Measurements from ENCODE around the gene DQX1. TPM values are rescaled to one million over a fixed set of nuclear protein-coding genes. Genes with fewer than 3 reads are reported as not detected.

The DQX1 gene
- total and polyA plus RNA-seq, 9 of the 15 experiments (the other 6 are each of a cell fraction or from before 2014, with no cell fraction given): 0.04 to 0.38 (median 0.18) TPM; not detected in 1

DNA sequence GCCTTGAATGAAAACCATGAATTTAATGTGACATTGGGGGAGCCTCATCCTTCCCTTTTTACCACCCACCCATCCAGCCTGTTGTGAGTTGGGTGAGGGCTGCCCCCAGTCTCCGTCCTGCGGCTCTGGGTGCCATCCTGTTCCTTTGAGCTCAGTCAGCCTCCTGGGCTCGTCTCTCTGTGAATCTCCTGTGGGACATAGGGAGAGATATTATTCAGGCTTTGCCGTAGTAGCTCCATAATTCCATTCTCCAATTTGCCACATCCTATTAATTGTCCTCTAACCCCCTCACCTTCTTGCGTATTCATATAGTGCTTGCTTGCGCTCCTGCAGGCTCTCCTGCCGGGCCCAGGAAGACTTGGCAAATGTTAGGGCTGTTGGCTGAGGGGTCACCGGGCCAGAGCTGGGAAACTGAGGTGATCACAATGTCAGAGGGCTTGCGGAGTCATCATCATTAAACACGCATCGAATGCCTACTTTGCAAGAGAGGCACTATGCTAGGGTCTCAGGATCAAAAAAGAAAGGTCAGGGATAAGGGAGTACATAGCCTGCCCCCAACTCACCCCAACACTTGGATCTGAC is 709 bp upstream of the DQX1 start:
- no peak overlapping the region for H2AFZ ChIP-seq (ENCODE audit: low read depth, low read length)
- CTCF ChIA-PET (ENCODE audit: low intra/inter-chr PET ratio): no interaction called here
- H3K4me2 ChIP-seq (ENCODE audit: insufficient read depth, low read length): no peak overlapping the region
- H3K79me2 ChIP-seq (ENCODE audit: control insufficient read depth, insufficient read depth, low read length): peaks cover 48% of the 10 kb centered on the region
- POLR2A ChIA-PET: interaction anchor here (0.6 to 1.6 kb wide), 7 partner anchors 9 to 192 kb away, joined by 3 to 7 read pairs (median 4); no protein-coding TSS in a partner anchor
- peaks cover 3% of the 10 kb centered on the region for H3K9me1 ChIP-seq (ENCODE audit: control insufficient read depth, insufficient read depth, low read length)
- no peak for FAIRE-seq
- intact Hi-C loops (cut with micrococcal nuclease) (no loop called here), in situ Hi-C loops (cut with MboI) (no loop called here)
- 100% methylated on average over 9 of the region's 11 CpGs for WGBS (ENCODE audit: insufficient coverage, low coverage, missing lambda C conversion rate)
- peaks cover 5% of the 10 kb centered on the region; the same call in 1 of the 2 replicates for H4K20me1 ChIP-seq (replicated peaks; ENCODE audit: control insufficient read depth, insufficient read depth, low read length)
- no peak for ATAC-seq
- no TSS peak for BruUV-seq (replicated peaks)
- no peak overlapping the region for H3K27ac ChIP-seq (ENCODE audit: extremely low read depth, low read depth, low read length)
- H3K4me1 ChIP-seq (replicated peaks in 1 of 2; ENCODE audit: control insufficient read depth in 2 of 2, insufficient read depth in 2 of 2, low read length in 2 of 2): peaks cover 21 to 32% of the 10 kb centered on the region in 2 experiments
- no peak overlapping the region for H3K9ac ChIP-seq (ENCODE audit: insufficient read depth in 1 of 2, low read depth in 2 of 2, low read length in 2 of 2)
- DNase-seq (ENCODE audit: extremely low read depth in 1 of 4, low spot score in 3 of 4): no peak
- H3K36me3 ChIP-seq (ENCODE audit: control insufficient read depth, insufficient read depth, low read length): peaks cover 45% of the 10 kb centered on the region
- no peaks in the 10 kb centered on the region for H3K27me3 ChIP-seq (ENCODE audit: control insufficient read depth in 2 of 2, insufficient read depth in 2 of 2, low read length in 2 of 2)
- no peaks in the 10 kb centered on the region for H3K9me3 ChIP-seq (replicated peaks; ENCODE audit: control insufficient read depth, insufficient read depth, low read depth, low read length)
- H3K4me3 ChIP-seq: no peak overlapping the region
- TF ChIP-seq PRDM10 (IDR thresholded peaks at IDR 0.05; ENCODE audit: partially characterized antibody) (no peak), CEBPB (tag; IDR thresholded peaks at IDR 0.05) (no peak), GABPB1 (CRISPR knock-in tag; IDR thresholded peaks at IDR 0.05) (0 out of 2 replicates have a peak, but pooled peaks have one; percentile 3), HMBOX1 (IDR thresholded peaks at IDR 0.05) (no peak)
- TF ChIP-seq, protein P1, sequence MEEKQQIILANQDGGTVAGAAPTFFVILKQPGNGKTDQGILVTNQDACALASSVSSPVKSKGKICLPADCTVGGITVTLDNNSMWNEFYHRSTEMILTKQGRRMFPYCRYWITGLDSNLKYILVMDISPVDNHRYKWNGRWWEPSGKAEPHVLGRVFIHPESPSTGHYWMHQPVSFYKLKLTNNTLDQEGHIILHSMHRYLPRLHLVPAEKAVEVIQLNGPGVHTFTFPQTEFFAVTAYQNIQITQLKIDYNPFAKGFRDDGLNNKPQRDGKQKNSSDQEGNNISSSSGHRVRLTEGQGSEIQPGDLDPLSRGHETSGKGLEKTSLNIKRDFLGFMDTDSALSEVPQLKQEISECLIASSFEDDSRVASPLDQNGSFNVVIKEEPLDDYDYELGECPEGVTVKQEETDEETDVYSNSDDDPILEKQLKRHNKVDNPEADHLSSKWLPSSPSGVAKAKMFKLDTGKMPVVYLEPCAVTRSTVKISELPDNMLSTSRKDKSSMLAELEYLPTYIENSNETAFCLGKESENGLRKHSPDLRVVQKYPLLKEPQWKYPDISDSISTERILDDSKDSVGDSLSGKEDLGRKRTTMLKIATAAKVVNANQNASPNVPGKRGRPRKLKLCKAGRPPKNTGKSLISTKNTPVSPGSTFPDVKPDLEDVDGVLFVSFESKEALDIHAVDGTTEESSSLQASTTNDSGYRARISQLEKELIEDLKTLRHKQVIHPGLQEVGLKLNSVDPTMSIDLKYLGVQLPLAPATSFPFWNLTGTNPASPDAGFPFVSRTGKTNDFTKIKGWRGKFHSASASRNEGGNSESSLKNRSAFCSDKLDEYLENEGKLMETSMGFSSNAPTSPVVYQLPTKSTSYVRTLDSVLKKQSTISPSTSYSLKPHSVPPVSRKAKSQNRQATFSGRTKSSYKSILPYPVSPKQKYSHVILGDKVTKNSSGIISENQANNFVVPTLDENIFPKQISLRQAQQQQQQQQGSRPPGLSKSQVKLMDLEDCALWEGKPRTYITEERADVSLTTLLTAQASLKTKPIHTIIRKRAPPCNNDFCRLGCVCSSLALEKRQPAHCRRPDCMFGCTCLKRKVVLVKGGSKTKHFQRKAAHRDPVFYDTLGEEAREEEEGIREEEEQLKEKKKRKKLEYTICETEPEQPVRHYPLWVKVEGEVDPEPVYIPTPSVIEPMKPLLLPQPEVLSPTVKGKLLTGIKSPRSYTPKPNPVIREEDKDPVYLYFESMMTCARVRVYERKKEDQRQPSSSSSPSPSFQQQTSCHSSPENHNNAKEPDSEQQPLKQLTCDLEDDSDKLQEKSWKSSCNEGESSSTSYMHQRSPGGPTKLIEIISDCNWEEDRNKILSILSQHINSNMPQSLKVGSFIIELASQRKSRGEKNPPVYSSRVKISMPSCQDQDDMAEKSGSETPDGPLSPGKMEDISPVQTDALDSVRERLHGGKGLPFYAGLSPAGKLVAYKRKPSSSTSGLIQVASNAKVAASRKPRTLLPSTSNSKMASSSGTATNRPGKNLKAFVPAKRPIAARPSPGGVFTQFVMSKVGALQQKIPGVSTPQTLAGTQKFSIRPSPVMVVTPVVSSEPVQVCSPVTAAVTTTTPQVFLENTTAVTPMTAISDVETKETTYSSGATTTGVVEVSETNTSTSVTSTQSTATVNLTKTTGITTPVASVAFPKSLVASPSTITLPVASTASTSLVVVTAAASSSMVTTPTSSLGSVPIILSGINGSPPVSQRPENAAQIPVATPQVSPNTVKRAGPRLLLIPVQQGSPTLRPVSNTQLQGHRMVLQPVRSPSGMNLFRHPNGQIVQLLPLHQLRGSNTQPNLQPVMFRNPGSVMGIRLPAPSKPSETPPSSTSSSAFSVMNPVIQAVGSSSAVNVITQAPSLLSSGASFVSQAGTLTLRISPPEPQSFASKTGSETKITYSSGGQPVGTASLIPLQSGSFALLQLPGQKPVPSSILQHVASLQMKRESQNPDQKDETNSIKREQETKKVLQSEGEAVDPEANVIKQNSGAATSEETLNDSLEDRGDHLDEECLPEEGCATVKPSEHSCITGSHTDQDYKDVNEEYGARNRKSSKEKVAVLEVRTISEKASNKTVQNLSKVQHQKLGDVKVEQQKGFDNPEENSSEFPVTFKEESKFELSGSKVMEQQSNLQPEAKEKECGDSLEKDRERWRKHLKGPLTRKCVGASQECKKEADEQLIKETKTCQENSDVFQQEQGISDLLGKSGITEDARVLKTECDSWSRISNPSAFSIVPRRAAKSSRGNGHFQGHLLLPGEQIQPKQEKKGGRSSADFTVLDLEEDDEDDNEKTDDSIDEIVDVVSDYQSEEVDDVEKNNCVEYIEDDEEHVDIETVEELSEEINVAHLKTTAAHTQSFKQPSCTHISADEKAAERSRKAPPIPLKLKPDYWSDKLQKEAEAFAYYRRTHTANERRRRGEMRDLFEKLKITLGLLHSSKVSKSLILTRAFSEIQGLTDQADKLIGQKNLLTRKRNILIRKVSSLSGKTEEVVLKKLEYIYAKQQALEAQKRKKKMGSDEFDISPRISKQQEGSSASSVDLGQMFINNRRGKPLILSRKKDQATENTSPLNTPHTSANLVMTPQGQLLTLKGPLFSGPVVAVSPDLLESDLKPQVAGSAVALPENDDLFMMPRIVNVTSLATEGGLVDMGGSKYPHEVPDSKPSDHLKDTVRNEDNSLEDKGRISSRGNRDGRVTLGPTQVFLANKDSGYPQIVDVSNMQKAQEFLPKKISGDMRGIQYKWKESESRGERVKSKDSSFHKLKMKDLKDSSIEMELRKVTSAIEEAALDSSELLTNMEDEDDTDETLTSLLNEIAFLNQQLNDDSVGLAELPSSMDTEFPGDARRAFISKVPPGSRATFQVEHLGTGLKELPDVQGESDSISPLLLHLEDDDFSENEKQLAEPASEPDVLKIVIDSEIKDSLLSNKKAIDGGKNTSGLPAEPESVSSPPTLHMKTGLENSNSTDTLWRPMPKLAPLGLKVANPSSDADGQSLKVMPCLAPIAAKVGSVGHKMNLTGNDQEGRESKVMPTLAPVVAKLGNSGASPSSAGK (IDR thresholded peaks at IDR 0.05): no peak

Data from K562 (cell line).